ENCODE results near the gene SLCO4A1.
"Not testable (repeated sequence)": the region's sequence is repeated elsewhere in the genome, so short reads cannot be mapped to it uniquely, and the experiment has no call there.

Gene SLCO4A1

GRCh38 chr20:62623488-62624324 lies 18.6 kb upstream of the SLCO4A1 start:
- DNase-seq, result peak; percentile 67

GRCh38 chr20:62624325-62624690 lies 18.0 kb upstream of the SLCO4A1 start:
- DNase-seq, result no peak

- DNase-seq, result no peak
Measured at GRCh38 chr20:62624719-62625453, 17.4 kb upstream of the SLCO4A1 start.

GRCh38 chr20:62625516-62625915 lies 16.8 kb upstream of the SLCO4A1 start:
- DNase-seq, result no peak

- DNase-seq, result no peak
Measured at GRCh38 chr20:62625921-62626547, 16.3 kb upstream of the SLCO4A1 start.

- DNase-seq, result not testable (repeated sequence)
Measured at GRCh38 chr20:62627425-62627824, 14.9 kb upstream of the SLCO4A1 start.

- DNase-seq, result no peak
Measured at GRCh38 chr20:62627901-62628612, 14.2 kb upstream of the SLCO4A1 start.

- DNase-seq, result no peak
Measured at GRCh38 chr20:62628691-62629090, 13.6 kb upstream of the SLCO4A1 start.

- DNase-seq, result no peak
Measured at GRCh38 chr20:62629864-62630470, 12.3 kb upstream of the SLCO4A1 start.

GRCh38 chr20:62631336-62632308 lies 10.7 kb upstream of the SLCO4A1 start:
- no peak for DNase-seq

GRCh38 chr20:62632575-62633090 lies 9.7 kb upstream of the SLCO4A1 start:
- no peak for DNase-seq

GRCh38 chr20:62633598-62634329 lies 8.5 kb upstream of the SLCO4A1 start:
- no peak for DNase-seq

GRCh38 chr20:62634330-62634967 lies 7.9 kb upstream of the SLCO4A1 start:
- DNase-seq, result no peak

- DNase-seq, result no peak
Measured at GRCh38 chr20:62635232-62635631, 7.1 kb upstream of the SLCO4A1 start.

- no peak for DNase-seq
Measured at GRCh38 chr20:62635852-62636251, 6.5 kb upstream of the SLCO4A1 start.

GRCh38 chr20:62636446-62636845 lies 5.9 kb upstream of the SLCO4A1 start:
- no peak for DNase-seq

- DNase-seq, result no peak
Measured at GRCh38 chr20:62637110-62637509, 5.2 kb upstream of the SLCO4A1 start.

GRCh38 chr20:62637521-62638054 lies 4.7 kb upstream of the SLCO4A1 start:
- DNase-seq, result no peak

- no peak for DNase-seq
Measured at GRCh38 chr20:62638055-62638570, 4.2 kb upstream of the SLCO4A1 start.
